Measurements from ENCODE around the gene KY. TPM values are rescaled to one million over a fixed set of nuclear protein-coding genes. Genes with fewer than 3 reads are reported as not detected.

KY gene
- total and polyA plus RNA-seq, 2 donors (not counting 1 experiment from before 2014, with no cell fraction given), result not detected

DNA sequence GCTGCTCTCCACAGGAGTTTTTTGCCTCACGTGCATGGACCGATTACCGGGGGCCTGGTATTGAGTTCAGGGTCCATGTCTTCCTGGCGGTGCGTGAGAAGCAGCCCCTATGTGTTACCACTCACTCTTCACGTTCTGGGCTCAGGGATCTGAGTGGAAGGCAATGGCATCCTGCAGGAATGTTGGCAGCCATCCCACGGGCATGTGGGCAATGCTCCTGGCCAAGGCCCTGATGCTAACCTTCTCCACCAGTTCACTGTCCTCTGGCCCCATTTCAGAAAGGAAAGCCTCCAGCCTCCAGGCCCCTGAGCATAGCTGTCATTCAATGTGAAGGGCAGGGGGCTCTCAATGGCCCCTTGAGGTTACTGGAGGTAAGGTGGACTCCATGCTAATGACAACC is 43.0 kb upstream of the KY start:
- H3K4me3 Mint-ChIP-seq, result no peak overlapping the region
- Histone ChIP-seq H3K27me3 (replicated peaks in 1 of 4; ENCODE audit: control extremely low read depth in 1 of 4, control insufficient read depth in 3 of 4, insufficient read depth in 4 of 4, low read length in 3 of 4) (no peaks in the 10 kb centered on the region), H3K4me2 (replicated peaks; ENCODE audit: low read depth, low read length, poor library complexity, severe bottlenecking) (no peak overlapping the region), H3K4me3 (ENCODE audit: control extremely low read depth in 1 of 5, extremely low read depth in 1 of 5, insufficient read depth in 1 of 5, low read depth in 2 of 5, low read length in 4 of 5) (no peak overlapping the region), H3K27ac (ENCODE audit: low read length in 2 of 2) (no peak overlapping the region), H3K9me3 (ENCODE audit: control extremely low read depth in 1 of 3, control insufficient read depth in 2 of 3, insufficient read depth in 1 of 3, low read length in 2 of 3) (no peaks in the 10 kb centered on the region), H4K20me1 (ENCODE audit: control insufficient read depth, insufficient read depth, low read length, poor library complexity, severe bottlenecking) (no peaks in the 10 kb centered on the region), H3K79me2 (ENCODE audit: control insufficient read depth, insufficient read depth, low read length) (no peaks in the 10 kb centered on the region), H3K36me3 (replicated peaks in 1 of 2; ENCODE audit: control extremely low read depth in 1 of 2, control insufficient read depth in 1 of 2, extremely low read depth in 1 of 2, insufficient read depth in 2 of 2, low read length in 1 of 2) (no peaks in the 10 kb centered on the region), H3K9ac (ENCODE audit: low read length) (no peak overlapping the region), H2AFZ (ENCODE audit: insufficient read depth, low read depth, low read length, poor library complexity, severe bottlenecking) (no peak overlapping the region), H3K4me1 (ENCODE audit: control insufficient read depth in 2 of 2, insufficient read depth in 2 of 2, low read length in 2 of 2) (no peaks in the 10 kb centered on the region)
- ATAC-seq (ENCODE audit: low read depth) (no peak), DNase-seq (no peak)
- no peaks in the 10 kb centered on the region for H3K4me1 Mint-ChIP-seq
- TF ChIP-seq, protein P1, sequence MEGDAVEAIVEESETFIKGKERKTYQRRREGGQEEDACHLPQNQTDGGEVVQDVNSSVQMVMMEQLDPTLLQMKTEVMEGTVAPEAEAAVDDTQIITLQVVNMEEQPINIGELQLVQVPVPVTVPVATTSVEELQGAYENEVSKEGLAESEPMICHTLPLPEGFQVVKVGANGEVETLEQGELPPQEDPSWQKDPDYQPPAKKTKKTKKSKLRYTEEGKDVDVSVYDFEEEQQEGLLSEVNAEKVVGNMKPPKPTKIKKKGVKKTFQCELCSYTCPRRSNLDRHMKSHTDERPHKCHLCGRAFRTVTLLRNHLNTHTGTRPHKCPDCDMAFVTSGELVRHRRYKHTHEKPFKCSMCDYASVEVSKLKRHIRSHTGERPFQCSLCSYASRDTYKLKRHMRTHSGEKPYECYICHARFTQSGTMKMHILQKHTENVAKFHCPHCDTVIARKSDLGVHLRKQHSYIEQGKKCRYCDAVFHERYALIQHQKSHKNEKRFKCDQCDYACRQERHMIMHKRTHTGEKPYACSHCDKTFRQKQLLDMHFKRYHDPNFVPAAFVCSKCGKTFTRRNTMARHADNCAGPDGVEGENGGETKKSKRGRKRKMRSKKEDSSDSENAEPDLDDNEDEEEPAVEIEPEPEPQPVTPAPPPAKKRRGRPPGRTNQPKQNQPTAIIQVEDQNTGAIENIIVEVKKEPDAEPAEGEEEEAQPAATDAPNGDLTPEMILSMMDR (IDR thresholded peaks at IDR 0.05), result no peak
- no peak for TF ChIP-seq EZH2 (IDR thresholded peaks at IDR 0.05; ENCODE audit: borderline replicate concordance, insufficient read depth, low read depth, low read length, poor library complexity, severe bottlenecking)
- peaks cover 2% of the 10 kb centered on the region for H3K27me3 Mint-ChIP-seq
- ChIA-PET POLR2A (no interaction called here), CTCF (no interaction called here)
- no peak overlapping the region for H3K27ac Mint-ChIP-seq
- intact Hi-C loops (cut with micrococcal nuclease), result no loop called here
- no peaks in the 10 kb centered on the region for H3K9me3 Mint-ChIP-seq (ENCODE audit: insufficient read depth)
- 98% methylated on average over 6 of the region's 7 CpGs for WGBS (ENCODE audit: insufficient coverage)

DNA sequence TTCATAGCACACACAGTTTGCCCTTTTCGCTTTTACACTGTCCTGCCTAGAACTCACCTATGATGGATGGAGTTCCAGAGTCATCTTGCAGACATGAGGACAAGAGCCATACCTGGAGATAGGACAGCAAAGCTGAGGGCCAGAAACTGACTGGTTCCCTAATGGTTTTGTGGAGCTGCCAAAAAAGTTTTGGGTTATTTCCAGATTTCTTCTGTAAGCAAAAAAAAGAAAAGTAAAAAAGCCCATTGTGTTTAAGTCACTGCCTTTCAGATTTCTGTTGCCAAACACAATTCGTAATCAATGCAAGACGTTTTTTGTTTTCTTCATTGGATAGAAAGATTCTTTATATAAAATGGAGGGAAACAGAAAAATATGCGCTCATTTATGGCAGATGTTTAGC is 42.4 kb upstream of the KY start:
- TF ChIP-seq, protein P1 (IDR thresholded peaks at IDR 0.05), result no peak
- TF ChIP-seq EZH2 (IDR thresholded peaks at IDR 0.05; ENCODE audit: borderline replicate concordance, insufficient read depth, low read depth, low read length, poor library complexity, severe bottlenecking), result no peak
- no peak overlapping the region for H3K4me3 ChIP-seq (ENCODE audit: control extremely low read depth in 1 of 5, extremely low read depth in 1 of 5, insufficient read depth in 1 of 5, low read depth in 2 of 5, low read length in 4 of 5)
- ChIA-PET POLR2A (no interaction called here), CTCF (interaction anchor here (1.1 kb wide), 1 partner anchor 12 kb away, joined by 3 read pairs; no protein-coding TSS in a partner anchor)
- H3K4me3 Mint-ChIP-seq, result no peak overlapping the region
- peaks cover 2% of the 10 kb centered on the region for H3K27me3 Mint-ChIP-seq
- H3K79me2 ChIP-seq (ENCODE audit: control insufficient read depth, insufficient read depth, low read length), result no peaks in the 10 kb centered on the region
- no peaks in the 10 kb centered on the region for H4K20me1 ChIP-seq (ENCODE audit: control insufficient read depth, insufficient read depth, low read length, poor library complexity, severe bottlenecking)
- H3K36me3 ChIP-seq (replicated peaks in 1 of 2; ENCODE audit: control extremely low read depth in 1 of 2, control insufficient read depth in 1 of 2, extremely low read depth in 1 of 2, insufficient read depth in 2 of 2, low read length in 1 of 2), result no peaks in the 10 kb centered on the region
- no peaks in the 10 kb centered on the region for H3K27me3 ChIP-seq (replicated peaks in 1 of 4; ENCODE audit: control extremely low read depth in 1 of 4, control insufficient read depth in 3 of 4, insufficient read depth in 4 of 4, low read length in 3 of 4)
- no peaks in the 10 kb centered on the region for H3K4me1 Mint-ChIP-seq
- ATAC-seq (ENCODE audit: low read depth) (no peak), DNase-seq (no peak)
- intact Hi-C loops (cut with micrococcal nuclease), result no loop called here
- no peak overlapping the region for H3K4me2 ChIP-seq (replicated peaks; ENCODE audit: low read depth, low read length, poor library complexity, severe bottlenecking)
- 94% methylated on average over 3 of the region's 4 CpGs for WGBS (ENCODE audit: insufficient coverage)
- no peak overlapping the region for H2AFZ ChIP-seq (ENCODE audit: insufficient read depth, low read depth, low read length, poor library complexity, severe bottlenecking)
- H3K4me1 ChIP-seq (ENCODE audit: control insufficient read depth in 2 of 2, insufficient read depth in 2 of 2, low read length in 2 of 2), result no peaks in the 10 kb centered on the region
- no peak overlapping the region for H3K9ac ChIP-seq (ENCODE audit: low read length)
- no peaks in the 10 kb centered on the region for H3K9me3 ChIP-seq (ENCODE audit: control extremely low read depth in 1 of 3, control insufficient read depth in 2 of 3, insufficient read depth in 1 of 3, low read length in 2 of 3)
- no peak overlapping the region for H3K27ac ChIP-seq (ENCODE audit: low read length in 2 of 2)
- H3K27ac Mint-ChIP-seq, result no peak overlapping the region
- no peaks in the 10 kb centered on the region for H3K9me3 Mint-ChIP-seq (ENCODE audit: insufficient read depth)

Data from B cell (primary cell).